K562 (cell line): ENCODE results near the gene B4GALNT3. TPM values are rescaled to one million over a fixed set of nuclear protein-coding genes. Genes with fewer than 3 reads are reported as not detected.

ENCODE experiments used
- ATAC-seq: fragments of 200-7000 bp; cut with Tn5 transposase; 3 replicates; pipeline ENCODE4 v1.9.1; 2020; ENCODE audit warnings: moderate library complexity
- BruUV-seq: library from RNA; stranded (reverse); fragments of 400-500 nt; replicated peaks from 2 replicates; lab custom pipeline; 2021; lab: Mats Ljungman, UMichigan
- CTCF ChIA-PET: fragments of 300-600 bp; formaldehyde crosslinking; extraction: SDS; loops from one replicate; lab custom pipeline; 2021; ENCODE audit warnings: low intra/inter-chr PET ratio; lab: Yijun Ruan, JAX
- POLR2A ChIA-PET: fragments of 300-600, 350-650 bp; sonication (Branson Sonifier 250); formaldehyde crosslinking; extraction: SDS; loops from one replicate; lab custom pipeline; 2021; ENCODE audit warnings: antibody characterized with exemption, inconsistent platforms; lab: Yijun Ruan, JAX
- DNase-seq, 4 experiments: peaks; one replicate each; pipeline versions ENCODE4 v3.0.0 to v3.0.0-alpha.2; 2011 to 2018; ENCODE audit warnings: low spot score in 3 of 4, mixed read lengths in 3 of 4; ENCODE audit errors: extremely low read depth in 1 of 4
- FAIRE-seq: peaks from 2 replicates; lab custom pipeline; 2011; peaks lifted over from hg19 to GRCh38; lab: Jason Lieb, UNC
- H2AFZ ChIP-seq: 2 replicates; pipeline ENCODE4 v1.6.0; 2011; ENCODE audit warnings: low read depth, low read length, control low read depth, inconsistent platforms
- H3K27ac ChIP-seq: fragments of 200-600 bp; 3 replicates; pipeline ENCODE4 v1.8.0; 2011; ENCODE audit warnings: low read depth, mild to moderate bottlenecking, control low read depth, inconsistent platforms, low read length, moderate library complexity, mixed read lengths; ENCODE audit errors: extremely low read depth
- H3K27me3 ChIP-seq, 2 experiments: fragments of 300-600 bp in 1 of 2; 2 replicates in 1 of 2; 3 replicates in 1 of 2; pipeline versions ENCODE4 v1.6.0 to v1.8.0; 2011; ENCODE audit warnings: inconsistent platforms in 2 of 2, low read length in 2 of 2, mild to moderate bottlenecking in 1 of 2, mixed read lengths in 1 of 2, moderate library complexity in 1 of 2; ENCODE audit not compliant: control insufficient read depth in 2 of 2, insufficient read depth in 2 of 2
- H3K36me3 ChIP-seq: fragments of 300-600 bp; 3 replicates; pipeline ENCODE4 v1.8.0; 2011; ENCODE audit warnings: mild to moderate bottlenecking, low read length, inconsistent platforms; ENCODE audit not compliant: control insufficient read depth, insufficient read depth
- H3K4me1 ChIP-seq, 2 experiments: fragments of 200-600 bp in 1 of 2; replicated peaks in 1 of 2; 2 replicates in 1 of 2; 3 replicates in 1 of 2; pipeline versions ENCODE4 v1.5.1 to v1.8.0; 2011; ENCODE audit warnings: inconsistent platforms in 2 of 2, low read length in 2 of 2, mild to moderate bottlenecking in 1 of 2, mixed read lengths in 1 of 2, moderate library complexity in 1 of 2; ENCODE audit not compliant: control insufficient read depth in 2 of 2, insufficient read depth in 2 of 2
- H3K4me2 ChIP-seq: 2 replicates; pipeline ENCODE4 v1.6.1; 2011; ENCODE audit warnings: low read length, control low read depth, inconsistent platforms, mixed read lengths; ENCODE audit not compliant: insufficient read depth
- H3K4me3 ChIP-seq: fragments of 200-600 bp; sonication (generic), shearing (Covaris generic); 2 replicates; pipeline ENCODE4 v1.5.1; 2016; ENCODE audit warnings: control low read depth, inconsistent platforms
- H3K79me2 ChIP-seq: fragments of 200-600 bp; 3 replicates; pipeline ENCODE4 v1.8.0; 2011; ENCODE audit warnings: low read length, inconsistent platforms; ENCODE audit not compliant: control insufficient read depth, insufficient read depth
- H3K9ac ChIP-seq, 2 experiments: 2 replicates each; pipeline versions ENCODE4 v1.6.0 to v1.6.1; 2011; ENCODE audit warnings: low read depth in 2 of 2, low read length in 2 of 2, control low read depth in 1 of 2, inconsistent platforms in 1 of 2, mild to moderate bottlenecking in 1 of 2, mixed read lengths in 1 of 2; ENCODE audit not compliant: insufficient read depth in 1 of 2
- H3K9me1 ChIP-seq: one replicate; pipeline ENCODE4 v1.6.0; 2011; ENCODE audit warnings: inconsistent platforms, mild to moderate bottlenecking, low read length, moderate library complexity; ENCODE audit not compliant: control insufficient read depth, insufficient read depth
- H3K9me3 ChIP-seq: replicated peaks from 2 replicates; pipeline ENCODE4 v1.5.1; 2011; ENCODE audit warnings: low read depth, low read length, inconsistent platforms; ENCODE audit not compliant: control insufficient read depth, insufficient read depth
- H4K20me1 ChIP-seq: replicated peaks from 2 replicates; pipeline ENCODE4 v1.6.1; 2011; ENCODE audit warnings: low read length, inconsistent platforms, mixed read lengths; ENCODE audit not compliant: control insufficient read depth, insufficient read depth
- CBX8 ChIP-seq: fragments of 200-600 bp; sonication (generic); IDR thresholded peaks from 2 replicates; pipeline ENCODE4 v1.6.1; 2012; ENCODE audit warnings: borderline replicate concordance, mixed run types, low read depth, mild to moderate bottlenecking, moderate library complexity, mixed read lengths, low read length, control low read depth, inconsistent platforms; ENCODE audit not compliant: poor library complexity, severe bottlenecking; ENCODE audit errors: extremely low read depth
- ETV1 ChIP-seq: fragments of 450-650 bp; conservative IDR thresholded peaks from 2 replicates; pipeline ENCODE4 v1.6.1; 2016; ENCODE audit warnings: missing genetic modification characterization, control low read depth, low read depth, missing compliant biosample characterization
- ETV6 ChIP-seq, 3 experiments: fragments of 150-350 bp in 1 of 3; sonication (generic) in 1 of 3; formaldehyde crosslinking in 1 of 3; IDR thresholded peaks; 2 replicates each; pipeline versions ENCODE4 v1.6.1 to v1.8.0; 2014 to 2022; ENCODE audit warnings: borderline replicate concordance in 2 of 3, low read depth in 2 of 3, antibody characterized with exemption in 1 of 3, low read length in 1 of 3, mild to moderate bottlenecking in 1 of 3, missing genetic modification reagents in 1 of 3
- PHF8 ChIP-seq: fragments of 200-600 bp; sonication (generic); IDR thresholded peaks from 2 replicates; pipeline ENCODE4 v1.6.1; 2012; ENCODE audit warnings: mixed run types, mild to moderate bottlenecking, inconsistent platforms, low read length, moderate library complexity, borderline replicate concordance
- PML ChIP-seq: IDR thresholded peaks from 2 replicates; pipeline ENCODE4 v1.6.1; 2012; ENCODE audit warnings: low read length, inconsistent platforms
- STAT5B ChIP-seq: fragments of 250-450 bp; sonication (Bioruptor Pico); IDR thresholded peaks from 2 replicates; pipeline ENCODE4 v1.8.0; 2021; ENCODE audit warnings: mild to moderate bottlenecking, inconsistent platforms
- TCF7 ChIP-seq: sonication (generic); IDR thresholded peaks from 2 replicates; pipeline ENCODE4 v1.6.1; 2016; ENCODE audit warnings: antibody characterized with exemption, borderline replicate concordance
- WGBS: fragments of 100-300 bp; shearing (Covaris generic); methylation state at CpG from one replicate; pipeline ENCODE4 v1.1.6; 2016; ENCODE audit warnings: low coverage, mixed read lengths; ENCODE audit not compliant: insufficient coverage; ENCODE audit errors: missing lambda C conversion rate; 5-methylcytosine and 5-hydroxymethylcytosine counted together
- in situ Hi-C: fragments of 300-500 bp; cut with MboI; formaldehyde crosslinking; loops from 4 replicates; pipeline ENCODE4 v1.15.0; 2018; ENCODE audit warnings: inconsistent platforms, mixed read lengths
- intact Hi-C: fragments of 100-400 bp; cut with micrococcal nuclease; formaldehyde crosslinking; loops from 2 replicates; pipeline ENCODE4 v1.14.2; 2022
- polyA plus RNA-seq, 8 experiments: library from polyadenylated mRNA; depleted of rRNA in 4 of 8; stranded (reverse) in 5 of 8; unstranded in 3 of 8; fragments of >200 nt; fragmentation: Nextera tagmentation in 2 of 8; fragmentation: Illumina TruSeq in 1 of 8; extraction: Ambion mirVana in 2 of 8; extraction: Trizol in 1 of 8; gene quantifications; 2 replicates each; pipeline versions ENCODE4 v1.2.1 to v1.2.3, GENCODE V29; 2011 to 2014; ENCODE audit warnings: inconsistent platforms in 1 of 8, missing spikeins in 1 of 8
- total RNA-seq, 7 experiments: library from RNA; depleted of rRNA in 6 of 7; stranded (reverse); fragments of >200 nt in 6 of 7; fragmentation: Illumina TruSeq in 2 of 7; extraction: Trizol in 2 of 7; gene quantifications; 2 replicates each; pipeline versions ENCODE4 v1.2.1 to v1.2.3, GENCODE V29; 2011 to 2021; ENCODE audit warnings: low replicate concordance in 1 of 7
- TF ChIP-seq, protein P1 (sequence below): IDR thresholded peaks from 3 replicates; pipeline ENCODE4 v1.6.1; 2011; ENCODE audit warnings: borderline replicate concordance, mild to moderate bottlenecking; ENCODE audit not compliant: insufficient read length, insufficient read depth
- TF ChIP-seq, protein P2 (sequence below): fragments of 250-450 bp; sonication (Bioruptor Pico); IDR thresholded peaks from 2 replicates; pipeline ENCODE4 v1.8.0; 2022; ENCODE audit warnings: moderate library complexity, mild to moderate bottlenecking, inconsistent platforms

B4GALNT3 gene
- total and polyA plus RNA-seq, 9 of the 15 experiments (the other 6 are each of a cell fraction or from before 2014, with no cell fraction given): 0.04 to 0.36 (median 0.10) TPM; not detected in 6

DNA sequence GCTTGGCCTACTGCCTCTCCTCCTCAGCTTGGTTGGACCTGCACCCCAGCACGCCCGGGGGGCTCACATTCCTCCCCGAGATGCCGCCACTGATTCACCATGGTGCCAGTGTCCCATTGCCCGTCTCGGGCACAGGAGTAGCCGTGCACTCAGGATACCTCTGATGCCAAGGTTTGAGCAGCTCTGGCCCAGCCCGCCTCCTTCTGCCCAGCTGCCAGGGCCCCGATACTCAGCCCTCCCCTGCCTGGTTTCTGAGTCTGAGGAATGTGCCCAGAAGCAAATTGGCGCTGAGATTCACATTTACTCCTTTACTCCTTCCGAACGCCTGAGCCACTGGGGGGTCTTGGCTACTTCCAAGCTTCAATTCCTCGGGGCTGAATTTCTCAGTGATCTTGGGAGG is 140.0 kb downstream of the B4GALNT3 start:
- in situ Hi-C loops: no loop called here

More for the DNA sequence above, 140.0 kb downstream of the B4GALNT3 start:
- Histone ChIP-seq H3K27me3 (no peaks in the 10 kb centered on the region), H3K4me2 (no peak overlapping the region), H4K20me1 (no peaks in the 10 kb centered on the region), H3K4me1 (peaks cover 4 to 7% of the 10 kb centered on the region in 2 experiments; a peak in 3 of 5 replicates), H3K9ac (no peak overlapping the region), H3K9me1 (no peaks in the 10 kb centered on the region), H3K36me3 (no peaks in the 10 kb centered on the region), H2AFZ (no peak overlapping the region), H3K27ac (no peak overlapping the region), H3K4me3 (no peak overlapping the region), H3K9me3 (no peaks in the 10 kb centered on the region), H3K79me2 (no peaks in the 10 kb centered on the region)
- ChIA-PET CTCF (no interaction called here), POLR2A (interaction anchor here (0.6 to 1.5 kb wide), 3 partner anchors 10 to 23 kb away, joined by 3 read pairs; no protein-coding TSS in a partner anchor)
- TF ChIP-seq ETV6 (IDR thresholded peaks at IDR 0.05; ENCODE audit: borderline replicate concordance in 1 of 2, low read depth in 2 of 2, low read length in 1 of 2) (no peak), ETV6 (CRISPR knock-in tag; IDR thresholded peaks at IDR 0.05; ENCODE audit: borderline replicate concordance) (no peak), TCF7 (no peak), CBX8 (no peak), STAT5B (CRISPR knock-in tag) (no peak), PHF8 (no peak), ETV1 (tag) (no peak), PML (no peak)
- TF ChIP-seq, protein P1, sequence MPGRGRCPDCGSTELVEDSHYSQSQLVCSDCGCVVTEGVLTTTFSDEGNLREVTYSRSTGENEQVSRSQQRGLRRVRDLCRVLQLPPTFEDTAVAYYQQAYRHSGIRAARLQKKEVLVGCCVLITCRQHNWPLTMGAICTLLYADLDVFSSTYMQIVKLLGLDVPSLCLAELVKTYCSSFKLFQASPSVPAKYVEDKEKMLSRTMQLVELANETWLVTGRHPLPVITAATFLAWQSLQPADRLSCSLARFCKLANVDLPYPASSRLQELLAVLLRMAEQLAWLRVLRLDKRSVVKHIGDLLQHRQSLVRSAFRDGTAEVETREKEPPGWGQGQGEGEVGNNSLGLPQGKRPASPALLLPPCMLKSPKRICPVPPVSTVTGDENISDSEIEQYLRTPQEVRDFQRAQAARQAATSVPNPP: no peak
- TF ChIP-seq, protein P2, sequence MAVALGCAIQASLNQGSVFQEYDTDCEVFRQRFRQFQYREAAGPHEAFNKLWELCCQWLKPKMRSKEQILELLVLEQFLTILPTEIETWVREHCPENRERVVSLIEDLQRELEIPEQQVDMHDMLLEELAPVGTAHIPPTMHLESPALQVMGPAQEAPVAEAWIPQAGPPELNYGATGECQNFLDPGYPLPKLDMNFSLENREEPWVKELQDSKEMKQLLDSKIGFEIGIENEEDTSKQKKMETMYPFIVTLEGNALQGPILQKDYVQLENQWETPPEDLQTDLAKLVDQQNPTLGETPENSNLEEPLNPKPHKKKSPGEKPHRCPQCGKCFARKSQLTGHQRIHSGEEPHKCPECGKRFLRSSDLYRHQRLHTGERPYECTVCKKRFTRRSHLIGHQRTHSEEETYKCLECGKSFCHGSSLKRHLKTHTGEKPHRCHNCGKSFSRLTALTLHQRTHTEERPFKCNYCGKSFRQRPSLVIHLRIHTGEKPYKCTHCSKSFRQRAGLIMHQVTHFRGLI (CRISPR knock-in tag): no peak
- ATAC-seq (no peak), DNase-seq (no peak), FAIRE-seq (no peak)
- 81% methylated on average over 7 of the region's 13 CpGs for WGBS
- intact Hi-C loops: no loop called here
- no TSS peak for BruUV-seq
